HG02763 (cell line): ENCODE data around the gene ATG7.

ENCODE experiments used
- ATAC-seq: cut with Tn5 transposase; IDR thresholded peaks from one replicate; pipeline ENCODE4 v1.9.1; 2021; ENCODE audit warnings: mild to moderate bottlenecking, moderate library complexity; ENCODE audit not compliant: unreplicated experiment

The ATG7 gene

GRCh38 chr3:11532931-11533391 lies 260.8 kb downstream of the ATG7 start:
- no peak for ATAC-seq

GRCh38 chr3:11534011-11534792 lies 262.0 kb downstream of the ATG7 start:
- ATAC-seq = no peak

GRCh38 chr3:11534793-11535101 lies 262.6 kb downstream of the ATG7 start:
- ATAC-seq = no peak

GRCh38 chr3:11535243-11535960 lies 263.2 kb downstream of the ATG7 start:
- no peak for ATAC-seq

GRCh38 chr3:11536132-11536935 lies 264.1 kb downstream of the ATG7 start:
- no peak for ATAC-seq

GRCh38 chr3:11536936-11537612 lies 264.9 kb downstream of the ATG7 start:
- ATAC-seq = no peak

- ATAC-seq = no peak
Observed at GRCh38 chr3:11538581-11538980, 266.4 kb downstream of the ATG7 start.

- ATAC-seq = no peak
Observed at GRCh38 chr3:11539218-11539617, 267.0 kb downstream of the ATG7 start.

GRCh38 chr3:11539677-11540076 lies 267.5 kb downstream of the ATG7 start:
- no peak for ATAC-seq

GRCh38 chr3:11541321-11542303 lies 269.4 kb downstream of the ATG7 start:
- ATAC-seq = no peak

GRCh38 chr3:11542551-11542950 lies 270.4 kb downstream of the ATG7 start:
- no peak for ATAC-seq

- no peak for ATAC-seq
Observed at GRCh38 chr3:11543141-11543947, 271.1 kb downstream of the ATG7 start.

- no peak for ATAC-seq
Observed at GRCh38 chr3:11543948-11544387, 271.8 kb downstream of the ATG7 start.

GRCh38 chr3:11544412-11545181 lies 272.4 kb downstream of the ATG7 start:
- no peak for ATAC-seq

- ATAC-seq = no peak
Observed at GRCh38 chr3:11545186-11545851, 273.1 kb downstream of the ATG7 start.

- no peak for ATAC-seq
Observed at GRCh38 chr3:11546657-11547302, 274.6 kb downstream of the ATG7 start.

GRCh38 chr3:11547498-11547897 lies 275.3 kb downstream of the ATG7 start:
- no peak for ATAC-seq
